GM12878 (cell line): ENCODE data around the gene DAO. TPM values are rescaled to one million over a fixed set of nuclear protein-coding genes. Genes with fewer than 3 reads are reported as not detected.

ENCODE experiments used
- ATF7 ChIP-seq: fragments of 450-650 bp; IDR thresholded peaks from 2 replicates; pipeline ENCODE4 v1.6.1; 2016; ENCODE audit warnings: low read depth, mild to moderate bottlenecking
- BCL11A ChIP-seq: IDR thresholded peaks from 2 replicates; pipeline ENCODE4 v1.6.1; 2011; ENCODE audit warnings: low read depth, low read length
- BHLHE40 ChIP-seq, 2 experiments: fragments of 450-650 bp in 1 of 2; IDR thresholded peaks; 2 replicates each; pipeline ENCODE4 v1.6.1; 2011 to 2017; ENCODE audit warnings: low read depth in 2 of 2, borderline replicate concordance in 1 of 2, improper control_type of control experiment in 1 of 2, low read length in 1 of 2, mild to moderate bottlenecking in 1 of 2
- CEBPZ ChIP-seq: fragments of 150-350 bp; IDR thresholded peaks from 2 replicates; pipeline ENCODE4 v1.6.1; 2016; ENCODE audit warnings: low read depth, low read length
- EP300 ChIP-seq, 2 experiments: fragments of 150-350 bp in 1 of 2; IDR thresholded peaks; 2 replicates each; pipeline ENCODE4 v1.6.1; 2011 to 2012; ENCODE audit warnings: low read depth in 2 of 2, low read length in 2 of 2, borderline replicate concordance in 1 of 2, improper control_type of control experiment in 1 of 2, inconsistent platforms in 1 of 2; ENCODE audit not compliant: control insufficient read depth in 1 of 2
- ETV6 ChIP-seq, 2 experiments: fragments of 450-650 bp in 1 of 2; IDR thresholded peaks in 1 of 2; conservative IDR thresholded peaks in 1 of 2; 2 replicates each; pipeline ENCODE4 v1.6.1; 2014; ENCODE audit warnings: antibody characterized with exemption in 1 of 2, borderline replicate concordance in 1 of 2, low read depth in 1 of 2, mild to moderate bottlenecking in 1 of 2, moderate library complexity in 1 of 2
- HCFC1 ChIP-seq: fragments of 150-350 bp; IDR thresholded peaks from 2 replicates; pipeline ENCODE4 v1.6.1; 2014; ENCODE audit warnings: low read length
- TARDBP ChIP-seq: IDR thresholded peaks from 2 replicates; pipeline ENCODE4 v1.6.1; 2016; ENCODE audit warnings: borderline replicate concordance
- ZBED1 ChIP-seq: IDR thresholded peaks from 2 replicates; pipeline ENCODE4 v1.6.1; 2016; ENCODE audit warnings: borderline replicate concordance
- polyA plus RNA-seq, 11 experiments: library from polyadenylated mRNA; depleted of rRNA in 4 of 11; unstranded in 6 of 11; stranded (reverse) in 5 of 11; fragments of >200 nt; fragmentation: Nextera tagmentation in 4 of 11; fragmentation: Illumina TruSeq in 1 of 11; extraction: Ambion mirVana in 4 of 11; extraction: Trizol in 1 of 11; gene quantifications; 1 replicate in 1 of 11; 2 replicates in 10 of 11; pipeline versions ENCODE4 v1.2.1 to v1.2.3, GENCODE V29; 2011 to 2016; ENCODE audit warnings: inconsistent platforms in 2 of 11, missing spikeins in 2 of 11, low read depth in 1 of 11
- total RNA-seq, 4 experiments: library from RNA; depleted of rRNA in 3 of 4; stranded (reverse); fragments of >200 nt in 3 of 4; fragmentation: Illumina TruSeq in 1 of 4; extraction: Trizol in 1 of 4; gene quantifications; 2 replicates each; pipeline versions ENCODE4 v1.2.1 to v1.2.3, GENCODE V29; 2013 to 2021
- TF ChIP-seq, protein P1 (sequence below): fragments of 450-650 bp; IDR thresholded peaks from 2 replicates; pipeline ENCODE4 v1.6.1; 2014; ENCODE audit warnings: mild to moderate bottlenecking

DAO gene
- total and polyA plus RNA-seq, 10 of the 15 experiments (the other 5 are each of a cell fraction or from before 2014, with no cell fraction given) = 0.15 TPM; not detected in 9

- no peak for TF ChIP-seq EP300 (IDR thresholded peaks at IDR 0.05; ENCODE audit: borderline replicate concordance in 1 of 2, control insufficient read depth in 1 of 2, low read depth in 2 of 2, low read length in 2 of 2)
- TF ChIP-seq ATF7 = no peak
- TF ChIP-seq ETV6 (conservative IDR thresholded peaks at IDR 0.05 in 1 of 2, IDR thresholded peaks at IDR 0.05 in 1 of 2; ENCODE audit: borderline replicate concordance in 1 of 2, low read depth in 1 of 2) = no peak
- TF ChIP-seq BHLHE40 (IDR thresholded peaks at IDR 0.05; ENCODE audit: borderline replicate concordance in 1 of 2, low read depth in 2 of 2, low read length in 1 of 2) = no peak
- no peak for TF ChIP-seq ZBED1
- TF ChIP-seq HCFC1 = no peak
- TF ChIP-seq CEBPZ = no peak
- no peak for TF ChIP-seq BCL11A
- TF ChIP-seq, protein P1, sequence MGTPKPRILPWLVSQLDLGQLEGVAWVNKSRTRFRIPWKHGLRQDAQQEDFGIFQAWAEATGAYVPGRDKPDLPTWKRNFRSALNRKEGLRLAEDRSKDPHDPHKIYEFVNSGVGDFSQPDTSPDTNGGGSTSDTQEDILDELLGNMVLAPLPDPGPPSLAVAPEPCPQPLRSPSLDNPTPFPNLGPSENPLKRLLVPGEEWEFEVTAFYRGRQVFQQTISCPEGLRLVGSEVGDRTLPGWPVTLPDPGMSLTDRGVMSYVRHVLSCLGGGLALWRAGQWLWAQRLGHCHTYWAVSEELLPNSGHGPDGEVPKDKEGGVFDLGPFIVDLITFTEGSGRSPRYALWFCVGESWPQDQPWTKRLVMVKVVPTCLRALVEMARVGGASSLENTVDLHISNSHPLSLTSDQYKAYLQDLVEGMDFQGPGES = no peak
- no peak for TF ChIP-seq TARDBP
These were observed 8.1 kb downstream of the DAO start (continued) for GRCh38 chr12:108888031-108888430.
